HG02642 (cell line): ENCODE measurements around the gene COQ2.
A peak's percentile ranks its signal among the peaks of the same experiment; 100 is the strongest.
"Not testable (repeated sequence)": the region's sequence is repeated elsewhere in the genome, so short reads cannot be mapped to it uniquely, and the experiment has no call there.

ENCODE experiments used
- ATAC-seq: cut with Tn5 transposase; IDR thresholded peaks from one replicate; pipeline ENCODE4 v1.9.1; 2021; ENCODE audit warnings: mild to moderate bottlenecking; ENCODE audit not compliant: unreplicated experiment, poor library complexity

COQ2 gene, protein sequence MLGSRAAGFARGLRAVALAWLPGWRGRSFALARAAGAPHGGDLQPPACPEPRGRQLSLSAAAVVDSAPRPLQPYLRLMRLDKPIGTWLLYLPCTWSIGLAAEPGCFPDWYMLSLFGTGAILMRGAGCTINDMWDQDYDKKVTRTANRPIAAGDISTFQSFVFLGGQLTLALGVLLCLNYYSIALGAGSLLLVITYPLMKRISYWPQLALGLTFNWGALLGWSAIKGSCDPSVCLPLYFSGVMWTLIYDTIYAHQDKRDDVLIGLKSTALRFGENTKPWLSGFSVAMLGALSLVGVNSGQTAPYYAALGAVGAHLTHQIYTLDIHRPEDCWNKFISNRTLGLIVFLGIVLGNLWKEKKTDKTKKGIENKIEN

DNA sequence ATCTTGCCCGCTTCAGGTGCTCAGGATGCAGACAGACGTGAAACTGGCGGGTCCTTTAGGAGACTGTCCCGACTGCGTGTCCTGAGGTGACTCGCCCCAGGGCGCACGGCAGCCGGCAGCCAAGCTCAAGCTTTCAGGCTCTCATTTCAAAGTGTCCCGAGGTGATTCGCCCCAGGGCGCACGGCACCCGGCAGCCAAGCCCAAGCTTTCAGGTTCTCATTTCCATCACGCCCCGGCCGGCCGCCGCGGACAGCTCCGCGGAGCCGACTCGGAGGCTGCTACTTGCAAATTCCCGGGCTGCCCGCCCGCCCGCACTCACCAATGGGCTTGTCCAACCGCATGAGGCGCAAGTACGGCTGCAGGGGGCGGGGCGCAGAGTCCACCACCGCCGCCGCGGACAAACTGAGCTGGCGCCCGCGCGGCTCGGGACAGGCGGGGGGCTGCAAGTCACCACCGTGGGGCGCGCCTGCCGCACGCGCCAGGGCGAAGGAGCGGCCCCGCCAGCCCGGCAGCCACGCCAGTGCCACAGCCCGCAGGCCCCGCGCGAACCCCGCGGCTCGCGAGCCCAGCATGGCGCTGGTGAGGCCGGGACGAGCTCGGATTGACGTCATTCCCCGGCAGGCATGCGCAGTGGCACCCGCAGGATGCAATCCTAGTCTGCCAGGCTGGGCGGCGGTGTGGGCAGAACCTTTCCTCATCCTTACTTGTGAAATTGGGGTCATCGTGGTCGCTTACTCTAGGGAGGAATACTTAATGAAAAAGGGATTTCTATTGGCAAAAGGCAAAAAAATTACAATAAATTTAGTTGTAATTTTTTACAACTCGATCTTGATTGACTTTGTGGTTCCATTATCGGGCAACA lies at the start of gene COQ2:
Gene COQ2 (minus strand): TSS at position 606 of the 862 bp plus-strand sequence. CDS start 34 bp downstream, at position 572.
- ATAC-seq = peak; percentile 94

DNA sequence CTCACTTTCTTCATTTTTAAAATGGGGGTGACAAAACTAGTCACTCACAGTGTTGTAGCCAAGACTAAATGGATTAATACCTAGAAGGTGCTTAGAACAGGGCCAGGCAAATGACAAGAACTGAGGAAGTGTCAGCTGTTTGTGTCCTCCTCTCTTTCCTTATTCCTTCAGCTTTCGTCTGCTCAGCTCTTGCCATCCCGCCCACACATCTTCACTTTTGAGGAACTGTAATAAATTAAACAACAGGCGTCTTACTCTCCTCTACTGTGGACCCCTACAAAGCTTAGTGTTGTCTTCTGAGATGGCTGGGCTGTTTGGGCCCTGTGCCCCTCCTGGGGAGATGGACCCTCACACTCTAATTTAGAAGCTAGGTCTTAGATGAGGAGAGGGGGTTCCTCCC lies 47.4 kb upstream of the COQ2 start:
- ATAC-seq = no peak

DNA sequence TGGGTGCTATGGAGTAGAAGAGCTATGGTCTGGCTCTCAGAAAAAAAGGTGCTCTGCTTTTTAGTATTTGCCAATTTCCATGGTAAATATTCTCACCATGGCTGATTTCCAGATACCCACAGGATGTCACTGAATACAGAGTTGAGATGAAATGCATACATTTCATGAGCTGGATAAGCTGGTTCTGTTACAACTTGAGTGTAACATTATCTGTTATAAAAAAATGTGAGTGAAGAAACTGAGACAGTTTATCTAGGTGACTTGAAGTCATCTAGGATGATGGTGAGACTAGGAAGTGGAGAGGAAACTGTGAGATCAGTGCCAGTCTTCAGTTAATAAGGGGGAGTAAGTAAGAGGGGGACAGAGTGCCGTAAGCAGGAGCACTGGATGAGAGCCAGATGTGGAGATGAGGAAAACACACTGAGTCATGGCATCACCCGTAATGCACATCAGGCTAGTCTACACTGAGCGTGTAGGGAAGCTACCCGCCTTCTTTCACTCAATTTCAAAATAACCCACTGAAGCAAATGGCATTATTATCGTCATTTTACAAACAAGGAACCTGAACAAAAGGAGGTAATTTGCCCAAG lies 45.0 kb upstream of the COQ2 start:
- no peak for ATAC-seq

DNA sequence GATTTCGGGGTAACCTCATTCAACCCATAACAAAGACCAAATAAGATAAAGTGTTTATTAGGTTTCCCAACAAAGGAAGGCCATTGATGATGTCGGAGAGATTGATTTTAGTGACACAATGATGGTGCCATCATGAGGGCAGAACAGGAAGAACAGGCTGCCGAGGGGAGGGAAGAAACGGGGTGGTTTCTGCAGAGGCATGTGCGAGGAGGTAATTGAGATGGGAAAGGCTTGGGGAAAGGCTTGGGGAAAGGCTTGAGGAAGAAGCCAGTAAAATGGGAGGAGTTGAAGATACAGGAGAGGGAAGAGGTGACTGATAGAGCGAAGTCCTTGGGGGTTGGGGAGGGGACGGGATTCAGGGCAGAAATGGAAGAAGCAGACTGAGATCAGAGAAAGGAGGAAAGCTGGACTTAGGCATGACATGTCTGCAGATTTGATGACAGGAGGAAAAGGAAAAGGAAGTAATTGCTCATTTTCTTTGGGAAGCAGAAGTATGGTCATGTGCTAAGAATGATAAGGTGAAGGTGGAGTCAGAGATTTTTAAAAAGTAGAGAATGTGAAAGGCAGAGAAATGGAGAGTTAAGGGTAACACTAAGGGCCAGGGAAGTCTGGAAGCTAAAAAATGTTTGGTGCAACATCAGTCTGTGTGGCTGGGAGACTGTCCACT lies 44.1 kb upstream of the COQ2 start:
- ATAC-seq = no peak

DNA sequence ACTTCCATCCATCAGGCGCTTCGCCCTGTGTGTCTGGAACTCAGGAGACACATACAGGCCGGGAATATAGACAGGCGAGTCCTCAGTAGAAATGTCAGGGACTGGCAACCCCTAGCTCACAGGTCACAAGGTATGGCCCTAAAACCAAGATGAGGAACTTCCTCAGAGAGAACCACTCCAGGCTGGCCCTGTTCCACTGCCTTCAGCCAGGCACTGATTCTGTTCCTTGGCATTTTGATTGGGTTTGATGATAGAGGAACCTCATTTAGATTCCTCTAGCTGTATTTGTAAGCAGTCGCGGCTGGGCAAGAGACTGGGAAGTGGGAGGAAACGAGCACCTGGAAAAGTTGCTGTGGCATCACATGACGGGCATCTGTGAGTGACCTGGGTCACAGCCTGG lies 41.9 kb upstream of the COQ2 start:
- ATAC-seq = no peak

DNA sequence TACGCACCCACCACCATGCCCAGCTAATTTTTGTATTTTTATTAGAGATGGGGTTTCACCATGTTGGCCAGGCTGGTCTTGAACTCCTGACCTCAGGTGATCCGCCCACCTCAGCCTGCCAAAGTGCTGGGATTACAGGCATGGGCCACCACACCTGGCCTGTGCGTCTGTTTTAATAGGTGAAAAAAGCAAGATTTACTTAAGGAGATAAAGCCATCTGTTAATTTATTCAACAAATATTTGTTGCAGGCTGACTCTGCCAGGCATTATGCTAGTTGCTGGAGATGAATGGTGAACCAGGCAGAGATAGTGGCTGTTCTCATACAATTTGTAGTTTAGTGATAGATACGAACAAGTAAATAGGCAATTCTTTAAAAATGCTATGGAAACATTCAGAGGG lies 40.7 kb upstream of the COQ2 start:
- ATAC-seq = not testable (repeated sequence)

DNA sequence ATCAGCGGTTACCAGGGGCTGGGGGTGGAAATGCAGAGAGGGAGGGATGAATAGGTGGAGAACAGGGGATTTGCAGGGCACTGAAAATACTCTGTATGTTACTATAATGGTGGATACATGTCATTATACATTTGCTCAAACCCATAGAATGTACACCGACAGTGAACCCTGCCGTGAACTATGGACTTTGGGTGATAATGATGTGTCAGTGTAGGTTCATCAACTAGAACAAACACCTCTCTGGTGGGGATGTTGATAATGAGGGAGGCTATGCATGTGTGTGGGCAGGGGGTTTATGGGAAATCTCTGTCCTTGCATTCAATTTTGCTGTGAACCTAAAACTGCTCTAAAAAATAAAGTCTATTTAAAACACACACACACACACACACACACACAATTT lies 38.5 kb upstream of the COQ2 start:
- ATAC-seq = no peak

DNA sequence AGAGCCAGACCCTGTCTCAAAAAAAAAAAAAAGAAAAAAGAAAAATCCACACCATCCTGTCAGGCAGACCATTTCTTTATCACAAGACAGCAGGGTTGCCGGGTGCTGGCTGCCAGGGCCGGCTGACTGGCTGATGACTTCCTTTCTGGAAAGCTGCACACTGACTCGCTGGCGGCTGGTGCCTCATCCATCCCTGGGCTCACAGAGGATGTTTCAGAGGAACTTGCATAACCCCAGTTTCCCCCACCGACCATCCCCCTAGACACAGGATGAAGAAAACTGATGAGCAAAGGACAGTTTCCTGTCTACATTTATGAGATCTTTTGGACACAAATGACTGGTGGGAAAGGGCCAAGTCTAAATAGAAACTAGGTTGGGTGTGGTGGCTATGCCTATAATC lies 36.0 kb upstream of the COQ2 start:
- ATAC-seq = no peak

DNA sequence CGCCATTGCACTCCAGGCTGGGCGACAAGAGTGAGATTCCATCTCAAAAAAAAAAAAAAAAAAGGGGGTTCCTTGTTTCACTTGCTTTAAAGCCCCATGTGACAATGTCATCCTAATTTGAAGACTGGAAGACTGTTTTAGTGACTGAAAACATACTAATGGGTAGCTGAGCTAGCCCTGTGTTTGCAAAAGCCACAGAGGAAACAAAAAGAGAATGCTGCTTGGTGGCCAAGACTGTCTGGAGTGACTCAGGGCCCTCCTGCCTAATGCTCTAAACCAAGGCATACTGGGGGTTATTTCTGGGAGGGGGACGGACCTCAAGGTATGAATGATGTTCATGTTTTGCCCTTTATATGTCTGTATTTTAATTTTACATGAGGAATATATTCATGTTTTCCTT lies 34.1 kb upstream of the COQ2 start:
- no peak for ATAC-seq

DNA sequence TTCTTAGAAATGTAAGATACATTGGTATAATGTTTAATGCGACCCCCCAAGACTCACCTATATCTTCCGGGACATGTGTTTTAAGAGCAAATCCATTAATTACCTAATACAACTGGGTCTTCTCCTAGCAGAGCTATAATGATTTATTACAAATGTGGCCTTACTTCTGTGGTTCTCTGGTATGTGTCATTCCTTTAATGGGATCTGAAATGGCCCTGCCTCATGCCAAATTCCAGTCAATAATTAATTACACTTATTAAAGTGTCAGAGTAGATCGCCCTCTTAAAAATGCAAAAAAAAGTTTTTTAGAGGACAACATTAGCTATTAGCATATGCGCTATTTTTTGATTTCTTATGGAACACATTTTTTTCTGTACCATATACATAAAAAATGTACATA lies 33.1 kb upstream of the COQ2 start:
- ATAC-seq = no peak

DNA sequence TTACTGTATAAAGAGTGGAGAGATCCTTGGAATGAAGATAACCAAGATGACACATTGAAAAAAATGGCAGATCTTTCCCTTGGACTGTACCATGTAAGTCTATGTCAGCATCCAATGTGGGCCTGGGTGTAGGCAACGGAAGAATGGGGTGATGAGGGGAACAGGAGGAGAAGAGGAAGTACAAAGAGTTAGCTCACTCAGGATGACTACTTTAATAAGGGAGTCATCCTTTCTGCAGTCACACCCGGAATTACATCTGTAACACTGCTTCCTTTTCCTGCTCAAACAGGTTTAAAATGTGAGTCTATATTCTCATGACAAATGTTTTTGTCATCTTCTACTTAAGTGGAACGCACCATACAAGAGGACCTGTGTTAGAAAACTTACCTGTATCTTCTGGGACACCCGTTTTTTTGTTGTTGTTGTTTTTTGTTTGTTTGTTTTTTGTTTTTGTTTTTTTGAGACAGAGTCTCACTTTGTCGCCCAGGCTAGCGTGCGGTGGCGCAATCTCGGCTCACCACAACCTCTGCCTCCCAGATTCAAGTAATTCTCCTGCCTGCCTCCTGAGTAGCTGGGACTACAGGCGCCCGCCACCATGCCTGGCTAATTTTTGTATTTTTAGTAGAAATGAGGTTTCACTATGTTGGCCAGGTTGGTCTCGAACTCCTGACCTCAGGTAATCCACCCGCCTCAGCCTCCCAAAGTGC lies 32.0 kb upstream of the COQ2 start:
- ATAC-seq = no peak

DNA sequence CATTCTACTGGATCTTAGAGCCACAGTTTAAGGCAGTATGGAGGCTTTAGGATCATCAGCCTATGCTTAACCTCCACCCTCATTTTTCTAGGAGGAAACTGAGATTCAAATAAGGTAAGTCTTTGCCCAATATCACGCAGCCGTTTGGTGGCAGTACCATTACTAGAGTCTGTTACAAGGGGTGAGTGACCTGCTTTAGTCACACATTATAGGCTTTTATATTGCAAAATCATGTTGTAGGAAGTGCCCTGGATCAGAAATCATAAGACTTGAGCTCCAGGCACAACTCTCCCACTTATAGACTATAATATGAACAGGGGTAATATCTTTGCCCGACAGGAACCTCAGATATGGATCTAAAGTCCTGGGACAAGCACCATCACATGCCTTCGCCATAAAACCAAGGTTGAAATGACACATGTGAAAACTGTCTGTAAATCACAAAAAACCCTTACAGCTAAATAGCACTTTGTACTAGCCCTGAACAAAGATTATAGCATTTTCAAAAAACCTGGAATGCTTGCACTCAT lies 30.8 kb upstream of the COQ2 start:
- ATAC-seq = no peak

DNA sequence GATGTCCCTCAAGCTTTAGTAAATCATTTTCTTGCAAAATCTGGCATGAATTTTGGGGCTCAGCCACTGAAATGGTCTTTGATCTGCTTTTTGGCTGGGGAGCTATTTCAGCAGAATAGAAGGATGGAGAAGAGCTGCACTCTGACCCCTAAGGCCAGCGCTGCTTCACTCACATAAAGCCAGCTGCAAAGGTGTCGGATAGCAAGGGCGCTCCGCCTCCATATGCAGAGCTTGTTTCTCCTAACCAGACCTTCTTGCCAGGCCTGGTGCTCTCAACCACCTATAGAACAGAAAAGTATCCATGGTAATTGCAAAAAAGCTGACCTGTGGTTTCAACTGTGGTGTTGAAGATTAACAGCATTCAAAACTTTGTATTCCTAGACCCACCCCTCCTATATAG lies 24.1 kb upstream of the COQ2 start:
- no peak for ATAC-seq

DNA sequence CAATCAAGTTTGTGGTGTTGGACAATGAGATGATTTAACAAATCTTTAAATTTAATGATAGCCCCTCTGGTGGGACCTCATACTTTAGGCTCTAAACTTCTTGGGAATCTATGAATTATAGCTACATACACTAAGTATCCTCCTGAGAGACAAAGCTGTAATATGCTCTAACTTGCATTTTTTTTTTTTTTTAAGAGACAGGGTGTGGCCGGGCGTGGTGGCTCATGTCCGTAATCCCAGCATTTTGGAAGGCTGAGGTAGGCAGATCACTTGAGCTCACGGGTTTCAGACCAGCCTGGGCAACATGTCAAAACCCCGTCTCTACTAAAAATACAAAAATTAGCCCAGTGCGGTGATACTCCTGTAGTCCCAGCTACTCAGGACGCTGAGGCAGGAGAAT lies 23.3 kb upstream of the COQ2 start:
- no peak for ATAC-seq

DNA sequence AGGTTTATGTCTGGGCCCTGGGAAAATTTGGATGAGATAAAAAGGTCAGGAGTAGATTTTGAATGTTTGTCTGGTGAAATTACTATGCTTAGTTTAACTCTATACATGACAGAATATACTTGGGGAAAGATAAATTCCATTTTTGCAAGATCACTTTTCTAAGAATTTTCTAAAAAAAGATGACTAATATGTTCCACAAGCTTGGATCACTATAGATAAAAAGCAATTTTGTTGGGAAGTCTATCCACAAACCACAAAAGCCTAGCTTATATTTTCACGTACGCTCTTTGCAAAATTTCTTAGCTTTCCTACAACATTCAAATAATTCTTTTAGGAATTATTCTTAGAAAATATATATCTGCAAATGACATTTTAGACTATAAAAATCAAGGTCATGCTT lies 20.6 kb upstream of the COQ2 start:
- no peak for ATAC-seq

DNA sequence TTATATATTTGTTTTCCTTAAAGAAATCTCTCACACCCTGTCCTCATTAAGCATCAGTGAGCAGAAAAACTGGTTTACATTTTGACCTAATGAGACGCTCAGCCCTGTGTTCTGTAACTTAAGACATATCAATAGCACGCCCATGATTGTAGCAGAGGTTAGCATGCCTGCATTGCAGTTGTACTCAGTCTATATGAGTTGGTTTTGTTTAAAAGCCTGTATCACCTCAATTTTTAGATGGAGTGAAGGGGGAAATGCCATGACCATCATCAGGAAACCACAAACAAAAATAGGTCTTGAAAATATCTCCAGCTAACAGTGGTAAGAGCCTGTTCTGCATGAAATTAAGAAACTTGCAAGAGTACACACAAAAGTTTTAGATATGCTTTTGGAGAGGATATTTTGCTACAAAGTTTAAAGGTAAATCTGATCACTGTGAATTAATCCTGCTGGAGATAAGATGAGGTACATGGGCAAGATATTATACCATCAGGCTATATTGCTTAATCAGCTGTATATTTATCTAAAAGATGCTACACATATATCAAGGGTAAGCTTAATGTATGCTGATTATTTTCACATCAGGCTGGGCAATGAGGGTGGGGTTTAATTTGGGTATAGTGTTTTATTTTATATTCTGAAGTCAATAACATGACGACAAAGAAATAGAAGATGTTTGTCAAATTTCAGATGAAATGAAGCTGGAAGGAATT lies 13.1 kb upstream of the COQ2 start:
- no peak for ATAC-seq

DNA sequence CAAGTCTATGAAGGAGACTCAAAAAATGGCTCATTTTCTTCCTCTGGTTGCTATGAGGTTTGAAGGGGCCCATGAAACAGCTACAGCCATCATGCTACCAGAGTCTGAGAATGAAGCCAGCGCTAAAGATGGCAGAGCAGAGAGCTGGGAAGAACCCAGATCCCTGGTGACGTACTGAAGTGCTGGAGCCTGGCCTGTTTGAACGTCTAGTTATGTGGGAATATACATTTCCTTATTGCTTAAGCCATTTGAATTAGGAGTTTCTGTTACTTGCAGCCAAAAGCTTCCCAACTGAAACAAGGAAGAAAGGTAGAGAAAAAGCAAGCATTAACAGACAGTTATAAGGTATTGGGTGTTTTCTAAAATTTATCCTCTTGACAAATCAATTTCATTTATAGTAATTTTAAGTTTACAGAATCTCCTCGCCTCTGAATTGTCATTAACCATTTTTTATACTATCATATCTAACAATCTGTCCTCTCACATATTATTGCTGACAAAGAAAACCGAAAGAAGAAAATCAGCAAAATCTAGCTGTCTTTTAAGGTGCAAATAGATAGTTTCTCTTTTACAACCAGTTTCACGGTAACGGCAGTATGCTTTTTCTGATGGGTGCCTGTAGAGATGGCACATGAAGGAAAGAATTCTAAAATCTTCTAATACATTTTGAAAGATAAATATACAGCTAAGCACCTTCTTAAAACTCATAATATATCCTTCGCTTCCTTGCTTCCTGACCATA lies 8.9 kb upstream of the COQ2 start:
- no peak for ATAC-seq

DNA sequence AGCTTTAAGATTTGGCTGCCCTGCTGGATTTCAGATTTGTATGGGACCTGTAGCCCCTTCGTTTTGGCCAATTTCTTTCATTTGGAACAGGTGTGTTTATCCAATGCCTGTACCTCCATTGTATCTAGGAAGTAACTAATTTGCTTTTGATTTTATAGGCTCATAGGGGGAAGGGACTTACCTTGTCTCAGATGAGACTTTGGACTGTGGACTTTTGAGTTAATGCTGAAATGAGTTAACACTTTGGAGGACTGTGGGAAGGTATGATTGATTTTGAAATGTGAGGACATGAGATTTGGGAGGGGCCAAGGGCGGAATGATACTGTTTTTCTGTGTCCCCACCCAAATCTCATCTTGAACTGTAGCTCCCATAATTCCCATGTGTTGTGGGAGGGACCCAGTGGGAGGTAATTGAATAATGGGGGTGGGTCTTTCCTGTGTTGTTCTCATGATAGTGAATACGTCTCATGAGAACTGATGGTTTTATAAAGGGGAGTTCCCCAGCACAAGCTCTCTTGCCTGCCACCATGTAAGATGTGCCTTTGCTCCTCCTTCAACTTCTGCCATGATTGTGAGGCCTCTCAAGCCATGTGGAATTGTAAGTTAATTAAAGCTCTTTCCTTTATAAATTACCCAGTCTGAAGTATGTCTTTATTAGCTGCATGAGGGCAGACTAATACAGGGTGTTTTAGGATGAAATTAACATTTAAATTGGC lies 5.6 kb upstream of the COQ2 start:
- ATAC-seq = not testable (repeated sequence)
